ENCODE measurements around the gene PPP6R1. TPM values are rescaled to one million over a fixed set of nuclear protein-coding genes. Genes with fewer than 3 reads are reported as not detected.

The PPP6R1 gene
- total and polyA plus RNA-seq, 2 of the 13 experiments (the other 11 are each of a cell fraction or from before 2014, with no cell fraction given), result 25.8 to 54.0 TPM

GRCh38 chr19:55209693-55210472, 48.9 kb downstream of the PPP6R1 start (continued):
- TF ChIP-seq ZNF407 (CRISPR knock-in tag; IDR thresholded peaks at IDR 0.05; ENCODE audit: not compliant biosample characterization) (no peak), PRMT3 (CRISPR knock-in tag; IDR thresholded peaks at IDR 0.05; ENCODE audit: borderline replicate concordance, low read depth) (no peak), BRD4 (CRISPR knock-in tag; IDR thresholded peaks at IDR 0.05) (no peak), ZNF605 (CRISPR knock-in tag; IDR thresholded peaks at IDR 0.05) (peak; percentile 88), ZNF207 (IDR thresholded peaks at IDR 0.05; ENCODE audit: borderline replicate concordance) (no peak), REXO4 (CRISPR knock-in tag; IDR thresholded peaks at IDR 0.05; ENCODE audit: borderline replicate concordance) (no peak), ATAD3A (CRISPR knock-in tag; IDR thresholded peaks at IDR 0.05) (no peak), ZNF18 (CRISPR knock-in tag; IDR thresholded peaks at IDR 0.05; ENCODE audit: insufficient replicate concordance) (peak; percentile 80), ZEB1 (IDR thresholded peaks at IDR 0.05; ENCODE audit: insufficient replicate concordance, low read depth) (peak; percentile 73), ZNF792 (CRISPR knock-in tag; IDR thresholded peaks at IDR 0.05) (no peak), TIGD3 (CRISPR knock-in tag; IDR thresholded peaks at IDR 0.05; ENCODE audit: borderline replicate concordance) (no peak), EP300 (IDR thresholded peaks at IDR 0.05; ENCODE audit: low read depth in 2 of 2, low read length in 2 of 2) (peak in 1 of 2 experiments; percentile 16; a peak in 1 of 4 replicates), EP300 (CRISPR knock-in tag; IDR thresholded peaks at IDR 0.05; ENCODE audit: borderline replicate concordance) (peak; percentile 39; the same call in 1 of the 2 replicates), ATF7-NPFF (CRISPR knock-in tag; IDR thresholded peaks at IDR 0.05; ENCODE audit: low read depth) (peak; percentile 61; the same call in 1 of the 2 replicates)
- TF ChIP-seq, protein P1, sequence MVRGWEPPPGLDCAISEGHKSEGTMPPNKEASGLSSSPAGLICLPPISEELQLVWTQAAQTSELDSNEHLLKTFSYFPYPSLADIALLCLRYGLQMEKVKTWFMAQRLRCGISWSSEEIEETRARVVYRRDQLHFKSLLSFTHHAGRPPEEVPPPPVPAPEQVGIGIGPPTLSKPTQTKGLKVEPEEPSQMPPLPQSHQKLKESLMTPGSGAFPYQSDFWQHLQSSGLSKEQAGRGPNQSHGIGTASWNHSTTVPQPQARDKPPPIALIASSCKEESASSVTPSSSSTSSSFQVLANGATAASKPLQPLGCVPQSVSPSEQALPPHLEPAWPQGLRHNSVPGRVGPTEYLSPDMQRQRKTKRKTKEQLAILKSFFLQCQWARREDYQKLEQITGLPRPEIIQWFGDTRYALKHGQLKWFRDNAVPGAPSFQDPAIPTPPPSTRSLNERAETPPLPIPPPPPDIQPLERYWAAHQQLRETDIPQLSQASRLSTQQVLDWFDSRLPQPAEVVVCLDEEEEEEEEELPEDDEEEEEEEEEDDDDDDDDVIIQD (CRISPR knock-in tag; IDR thresholded peaks at IDR 0.05; ENCODE audit: low read depth), result no peak
